ENCODE results near the gene EFHC1. TPM values are rescaled to one million over a fixed set of nuclear protein-coding genes. Genes with fewer than 3 reads are reported as not detected.

The EFHC1 gene
- total and polyA plus RNA-seq, 8 donors, result 7.2 to 54.3 (median 35.5) TPM

- TF ChIP-seq, protein P1, sequence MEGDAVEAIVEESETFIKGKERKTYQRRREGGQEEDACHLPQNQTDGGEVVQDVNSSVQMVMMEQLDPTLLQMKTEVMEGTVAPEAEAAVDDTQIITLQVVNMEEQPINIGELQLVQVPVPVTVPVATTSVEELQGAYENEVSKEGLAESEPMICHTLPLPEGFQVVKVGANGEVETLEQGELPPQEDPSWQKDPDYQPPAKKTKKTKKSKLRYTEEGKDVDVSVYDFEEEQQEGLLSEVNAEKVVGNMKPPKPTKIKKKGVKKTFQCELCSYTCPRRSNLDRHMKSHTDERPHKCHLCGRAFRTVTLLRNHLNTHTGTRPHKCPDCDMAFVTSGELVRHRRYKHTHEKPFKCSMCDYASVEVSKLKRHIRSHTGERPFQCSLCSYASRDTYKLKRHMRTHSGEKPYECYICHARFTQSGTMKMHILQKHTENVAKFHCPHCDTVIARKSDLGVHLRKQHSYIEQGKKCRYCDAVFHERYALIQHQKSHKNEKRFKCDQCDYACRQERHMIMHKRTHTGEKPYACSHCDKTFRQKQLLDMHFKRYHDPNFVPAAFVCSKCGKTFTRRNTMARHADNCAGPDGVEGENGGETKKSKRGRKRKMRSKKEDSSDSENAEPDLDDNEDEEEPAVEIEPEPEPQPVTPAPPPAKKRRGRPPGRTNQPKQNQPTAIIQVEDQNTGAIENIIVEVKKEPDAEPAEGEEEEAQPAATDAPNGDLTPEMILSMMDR (IDR thresholded peaks at IDR 0.05), result no peak
- no peak for TF ChIP-seq POLR2A (IDR thresholded peaks at IDR 0.05)
- TF ChIP-seq EP300 (IDR thresholded peaks at IDR 0.05), result no peak
- TF ChIP-seq POLR2AphosphoS5 (IDR thresholded peaks at IDR 0.05), result no peak
- intact Hi-C loops (cut with DNase I; ENCODE audit: low total_unique reads), result no loop called here
- peaks cover 20 to 75% (median 43%) of the 10 kb centered on the region in 4 donors for H3K4me1 ChIP-seq
- peaks cover 11 to 33% (median 30%) of the 10 kb centered on the region in 4 donors for H3K36me3 ChIP-seq
- no peaks in the 10 kb centered on the region for H3K9me3 ChIP-seq
- H3K27ac ChIP-seq, result peak overlapping the region in 4 of 5 donors; percentile 25 to 87 (median 84)
- DNase-seq, result no peak
- no peaks in the 10 kb centered on the region for H3K27me3 ChIP-seq
- H3K4me3 ChIP-seq, result no peak overlapping the region
- 54 to 78% (median 66%) methylated on average over 2 of the region's 2 CpGs for WGBS, 5 donors
These were observed 95.2 kb downstream of the EFHC1 start for GRCh38 chr6:52515219-52515960.

- Histone ChIP-seq H3K4me1 (peaks cover 21 to 83% (median 42%) of the 10 kb centered on the region in 4 donors), H3K27ac (peak overlapping the region in 1 of 5 donors; percentile 87), H3K9me3 (no peaks in the 10 kb centered on the region), H3K4me3 (no peak overlapping the region), H3K27me3 (no peaks in the 10 kb centered on the region), H3K36me3 (peaks cover 11 to 27% (median 24%) of the 10 kb centered on the region in 4 donors)
- WGBS, 5 donors, result 86 to 100% (median 95%) methylated on average over 1 of the region's 1 CpG
- TF ChIP-seq, protein P1 (IDR thresholded peaks at IDR 0.05), result no peak
- TF ChIP-seq EP300 (IDR thresholded peaks at IDR 0.05) (no peak), POLR2AphosphoS5 (IDR thresholded peaks at IDR 0.05) (no peak), POLR2A (IDR thresholded peaks at IDR 0.05) (no peak)
- intact Hi-C loops (cut with DNase I; ENCODE audit: low total_unique reads), result no loop called here
- DNase-seq, result no peak
These were observed 96.1 kb downstream of the EFHC1 start for GRCh38 chr6:52516269-52516668.

DNA sequence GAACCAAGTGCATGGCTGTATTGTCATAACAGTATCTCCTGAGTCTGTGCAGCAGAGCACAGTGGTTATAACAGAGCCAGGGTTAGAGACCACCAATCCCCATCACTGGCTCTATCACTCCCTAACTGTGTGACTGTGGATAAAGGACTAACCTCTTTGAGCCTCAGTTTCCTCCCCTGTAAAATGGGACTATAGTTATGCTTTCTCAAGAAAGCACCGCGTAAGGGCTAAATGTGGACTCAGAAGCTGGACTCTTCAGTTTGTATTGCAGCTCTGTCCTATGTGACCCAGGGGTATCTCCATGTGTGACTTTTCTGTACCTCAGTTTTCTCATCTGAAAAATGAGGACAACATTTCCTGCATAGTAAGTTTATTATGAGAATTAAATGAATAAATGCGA lies 96.8 kb downstream of the EFHC1 start:
- Histone ChIP-seq H3K4me1 (peaks cover 28 to 83% (median 40%) of the 10 kb centered on the region in 4 donors), H3K27me3 (no peaks in the 10 kb centered on the region), H3K9me3 (no peaks in the 10 kb centered on the region), H3K27ac (peak overlapping the region in 2 of 5 donors; percentile 87), H3K4me3 (no peak overlapping the region), H3K36me3 (peaks cover 11 to 27% (median 23%) of the 10 kb centered on the region in 4 donors)
- 94 to 98% (median 95%) methylated on average over 3 of the region's 3 CpGs for WGBS, 5 donors
- TF ChIP-seq POLR2AphosphoS5 (IDR thresholded peaks at IDR 0.05) (no peak), POLR2A (IDR thresholded peaks at IDR 0.05) (no peak)
- TF ChIP-seq, protein P1 (IDR thresholded peaks at IDR 0.05), result no peak
- no peak for DNase-seq
- intact Hi-C loops (cut with DNase I; ENCODE audit: low total_unique reads), result no loop called here

DNA sequence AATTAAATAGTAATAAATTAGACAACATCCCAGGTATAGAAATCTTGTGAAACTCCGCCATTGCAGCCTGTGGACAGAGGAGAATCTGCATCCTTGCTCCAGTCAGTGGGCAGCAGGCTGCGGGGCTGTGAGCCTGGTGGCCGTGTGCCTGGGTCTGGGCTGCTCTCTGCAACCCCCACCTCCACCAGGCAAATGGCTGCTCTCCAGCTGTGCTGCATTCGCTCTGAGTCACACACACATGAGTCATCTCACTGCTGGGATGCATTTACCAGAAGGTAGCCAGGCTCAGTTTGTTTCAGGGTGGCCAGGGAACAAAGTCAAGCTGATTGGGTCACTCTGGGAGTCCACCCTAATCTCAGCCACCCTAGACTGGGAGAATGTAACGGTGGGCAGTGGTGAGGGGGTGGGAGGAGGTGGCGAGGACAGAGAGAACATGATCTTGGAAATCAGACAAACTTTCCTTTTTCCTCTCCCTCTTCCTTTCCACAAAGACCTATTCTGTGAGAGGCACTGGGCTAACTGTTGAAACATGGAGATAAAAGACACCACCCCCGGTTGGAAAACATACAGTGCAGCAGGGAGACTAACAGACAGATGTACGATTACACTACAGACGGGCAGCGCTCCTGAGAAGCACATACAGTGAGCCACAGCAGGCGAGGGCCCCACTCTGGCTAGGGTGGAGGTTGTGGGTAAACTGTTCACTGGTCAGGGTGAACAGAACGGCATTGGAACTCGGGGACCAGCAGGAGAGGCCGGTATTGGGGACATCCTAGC lies 97.5 kb downstream of the EFHC1 start:
- H3K4me3 ChIP-seq, result peak overlapping the region in 1 of 4 donors; percentile 7
- intact Hi-C loops (cut with DNase I; ENCODE audit: low total_unique reads), result no loop called here

More for the DNA sequence above, 97.5 kb downstream of the EFHC1 start:
- Histone ChIP-seq H3K36me3 (peaks cover 11 to 27% (median 23%) of the 10 kb centered on the region in 4 donors), H3K27me3 (no peaks in the 10 kb centered on the region), H3K4me1 (peaks cover 29 to 83% (median 40%) of the 10 kb centered on the region in 4 donors), H3K9me3 (no peaks in the 10 kb centered on the region), H3K27ac (peak overlapping the region; percentile 76 to 91 (median 87))
- 32 to 43% (median 35%) methylated on average over 14 of the region's 14 CpGs for WGBS, 5 donors
- TF ChIP-seq POLR2AphosphoS5 (IDR thresholded peaks at IDR 0.05), result peak; percentile 73 to 94 (median 82)
- no peak for TF ChIP-seq POLR2A (IDR thresholded peaks at IDR 0.05)
- TF ChIP-seq, protein P1 (IDR thresholded peaks at IDR 0.05), result no peak
- peak; percentile 45 for TF ChIP-seq EP300 (IDR thresholded peaks at IDR 0.05)
- DNase-seq, result peak; percentile 73 to 92
